Uterus (tissue), 4 donors: ENCODE results near the gene PCID2. TPM values are rescaled to one million over a fixed set of nuclear protein-coding genes. Genes with fewer than 3 reads are reported as not detected.

Source experiments
- DNase-seq, 2 donors: peaks; one replicate each; pipeline ENCODE4 v3.0.0-alpha.2; 2019 to 2020
- H3K27ac ChIP-seq, 2 donors: fragments of 200-600 bp; sonication (generic); 1 replicate in 1 of 2; 2 replicates in 1 of 2; pipeline ENCODE4 v1.5.1; 2016 to 2018
- H3K27me3 ChIP-seq, 2 donors: fragments of 200-600 bp; sonication (generic); one replicate each; pipeline ENCODE4 v1.5.1; 2018 to 2019; ENCODE audit warnings: control low read depth in 1 of 2
- H3K36me3 ChIP-seq, 2 donors: fragments of 200-600 bp; sonication (generic); one replicate each; pipeline ENCODE4 v1.5.1; 2019; ENCODE audit warnings: control low read depth in 1 of 2
- H3K4me1 ChIP-seq, 2 donors: fragments of 200-600 bp; sonication (generic); one replicate each; pipeline ENCODE4 v1.5.1; 2018 to 2019; ENCODE audit warnings: control low read depth in 1 of 2
- H3K4me3 ChIP-seq, 2 donors: fragments of 200-600 bp; sonication (generic); 1 replicate in 1 of 2; 2 replicates in 1 of 2; pipeline ENCODE4 v1.5.1; 2018 to 2019; ENCODE audit warnings: mild to moderate bottlenecking in 1 of 2
- H3K9me3 ChIP-seq, 2 donors: fragments of 200-600 bp; sonication (generic); one replicate each; pipeline ENCODE4 v1.5.1; 2019; ENCODE audit warnings: control low read depth in 1 of 2
- POLR2A ChIP-seq, 2 donors: fragments of 450-650 bp; IDR thresholded peaks; one replicate each; pipeline ENCODE4 v1.6.1; 2016; ENCODE audit warnings: antibody characterized with exemption in 2 of 2, mild to moderate bottlenecking in 1 of 2, moderate library complexity in 1 of 2
- intact Hi-C: fragments of 100-400 bp; cut with DNase I; formaldehyde crosslinking; loops from one replicate; pipeline ENCODE4 v1.15.1; 2023; ENCODE audit warnings: low total_unique reads
- total RNA-seq, 4 donors: library from RNA; depleted of rRNA in 3 of 4; stranded (reverse); fragments of >200 nt in 3 of 4; gene quantifications; one replicate each; pipeline versions ENCODE4 v1.1.0 to v1.2.4, GENCODE V29; 2014 to 2023
- TF ChIP-seq, protein P1 (sequence below), 4 experiments: fragments of 200-600 bp in 2 of 4; fragments of 450-650 bp in 2 of 4; sonication (generic) in 2 of 4; IDR thresholded peaks; one replicate each; pipeline ENCODE4 v1.5.1; 2016 to 2019; ENCODE audit warnings: antibody characterized with exemption in 4 of 4, mild to moderate bottlenecking in 2 of 4, moderate library complexity in 1 of 4
- donor health status: DM: yes; HTN: yes; CAD: no.

Gene PCID2
- total RNA-seq, 4 donors from 2014 or later = 35.9 to 75.6 (median 70.7) TPM

DNA sequence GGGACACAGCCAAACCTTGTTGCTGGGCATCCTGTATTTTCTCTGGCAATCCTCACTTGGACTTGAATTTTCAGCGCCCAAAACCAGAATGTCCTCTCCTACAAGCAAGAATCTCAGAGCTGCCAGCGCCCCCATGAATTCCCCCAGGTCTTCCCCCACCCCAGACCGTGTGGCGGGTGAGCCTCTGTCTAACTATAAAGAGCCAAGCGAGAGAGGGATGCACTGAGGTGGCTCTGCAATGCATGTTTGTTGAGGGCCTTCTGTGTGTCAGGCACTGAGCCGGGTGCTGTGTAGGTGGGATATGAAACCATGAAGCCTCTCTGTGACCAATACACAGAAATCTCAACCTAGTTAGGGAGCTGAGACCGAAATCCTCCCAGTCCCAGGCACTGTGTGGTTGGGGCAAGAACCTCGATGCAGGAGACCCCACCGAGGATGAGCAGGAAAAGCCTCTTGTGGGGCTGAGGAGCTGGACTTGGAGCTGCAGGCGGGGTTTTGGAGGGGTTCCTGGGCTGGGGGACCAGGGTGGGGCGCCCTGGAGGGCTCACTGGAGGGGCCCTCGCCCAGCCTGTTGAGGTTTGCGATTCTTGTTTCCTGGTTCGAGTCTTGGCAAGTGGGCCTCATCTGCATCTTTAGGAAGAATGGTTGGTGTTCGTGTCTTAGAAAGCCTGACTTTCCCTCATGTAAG, 62.4 kb downstream of the PCID2 start:
- no peaks in the 10 kb centered on the region for H3K36me3 ChIP-seq
- H3K27ac ChIP-seq = no peak overlapping the region
- H3K9me3 ChIP-seq = no peaks in the 10 kb centered on the region
- intact Hi-C loops = no loop called here
- no peaks in the 10 kb centered on the region for H3K4me1 ChIP-seq
- H3K27me3 ChIP-seq = no peaks in the 10 kb centered on the region
- H3K4me3 ChIP-seq = no peak overlapping the region
- DNase-seq = no peak
- TF ChIP-seq, protein P1, sequence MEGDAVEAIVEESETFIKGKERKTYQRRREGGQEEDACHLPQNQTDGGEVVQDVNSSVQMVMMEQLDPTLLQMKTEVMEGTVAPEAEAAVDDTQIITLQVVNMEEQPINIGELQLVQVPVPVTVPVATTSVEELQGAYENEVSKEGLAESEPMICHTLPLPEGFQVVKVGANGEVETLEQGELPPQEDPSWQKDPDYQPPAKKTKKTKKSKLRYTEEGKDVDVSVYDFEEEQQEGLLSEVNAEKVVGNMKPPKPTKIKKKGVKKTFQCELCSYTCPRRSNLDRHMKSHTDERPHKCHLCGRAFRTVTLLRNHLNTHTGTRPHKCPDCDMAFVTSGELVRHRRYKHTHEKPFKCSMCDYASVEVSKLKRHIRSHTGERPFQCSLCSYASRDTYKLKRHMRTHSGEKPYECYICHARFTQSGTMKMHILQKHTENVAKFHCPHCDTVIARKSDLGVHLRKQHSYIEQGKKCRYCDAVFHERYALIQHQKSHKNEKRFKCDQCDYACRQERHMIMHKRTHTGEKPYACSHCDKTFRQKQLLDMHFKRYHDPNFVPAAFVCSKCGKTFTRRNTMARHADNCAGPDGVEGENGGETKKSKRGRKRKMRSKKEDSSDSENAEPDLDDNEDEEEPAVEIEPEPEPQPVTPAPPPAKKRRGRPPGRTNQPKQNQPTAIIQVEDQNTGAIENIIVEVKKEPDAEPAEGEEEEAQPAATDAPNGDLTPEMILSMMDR (IDR thresholded peaks at IDR 0.05) = no peak

DNA sequence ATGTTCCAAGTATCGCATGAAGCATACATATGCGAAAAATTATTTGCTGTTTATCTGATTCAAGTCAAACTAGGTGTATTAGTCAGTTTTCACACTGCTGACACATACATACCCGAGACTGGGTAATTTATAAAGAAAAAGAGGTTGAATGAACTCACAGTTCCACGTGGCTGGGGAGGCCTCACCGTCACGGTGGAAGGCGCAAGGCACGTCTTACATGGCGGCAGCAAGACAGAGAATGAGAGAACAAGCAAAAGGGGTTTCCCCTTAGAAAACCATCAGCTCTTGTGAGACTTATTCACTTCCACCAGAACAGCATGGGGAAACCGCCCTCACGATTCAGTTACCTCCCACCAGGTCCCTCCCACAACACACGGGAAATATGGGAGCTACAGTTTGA, 63.0 kb downstream of the PCID2 start:
- Histone ChIP-seq H3K4me3 (no peak overlapping the region), H3K36me3 (no peaks in the 10 kb centered on the region), H3K27ac (no peak overlapping the region), H3K4me1 (no peaks in the 10 kb centered on the region), H3K9me3 (no peaks in the 10 kb centered on the region), H3K27me3 (no peaks in the 10 kb centered on the region)
- no peak for TF ChIP-seq POLR2A (IDR thresholded peaks at IDR 0.05)
- TF ChIP-seq, protein P1 (IDR thresholded peaks at IDR 0.05) = no peak
- no peak for DNase-seq
- intact Hi-C loops = no loop called here

DNA sequence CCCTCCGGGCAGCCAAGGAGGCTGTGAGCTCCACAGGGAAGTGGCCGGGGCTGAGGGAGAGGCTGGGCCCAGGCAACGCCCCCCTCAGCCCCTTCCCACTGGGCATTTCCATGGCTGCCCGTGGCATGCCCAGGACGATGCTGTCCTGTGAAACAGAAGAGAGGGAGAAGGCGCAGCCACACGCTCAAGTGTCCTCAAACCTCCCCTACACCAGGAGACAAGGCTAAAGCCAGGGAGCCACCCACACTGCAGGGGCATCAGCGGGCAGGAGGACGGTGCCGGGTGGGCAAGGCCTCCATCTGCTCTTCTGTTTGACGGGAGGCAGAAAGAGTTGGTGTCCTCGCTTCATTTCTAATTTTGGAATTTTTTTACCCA, 64.2 kb downstream of the PCID2 start:
- TF ChIP-seq, protein P1 (IDR thresholded peaks at IDR 0.05) = no peak
- TF ChIP-seq POLR2A (IDR thresholded peaks at IDR 0.05) = no peak
- H3K36me3 ChIP-seq = no peaks in the 10 kb centered on the region
- H3K27me3 ChIP-seq = no peaks in the 10 kb centered on the region
- no peak overlapping the region for H3K27ac ChIP-seq
- no peaks in the 10 kb centered on the region for H3K4me1 ChIP-seq
- no peaks in the 10 kb centered on the region for H3K9me3 ChIP-seq
- intact Hi-C loops = no loop called here
- no peak for DNase-seq
- no peak overlapping the region for H3K4me3 ChIP-seq

DNA sequence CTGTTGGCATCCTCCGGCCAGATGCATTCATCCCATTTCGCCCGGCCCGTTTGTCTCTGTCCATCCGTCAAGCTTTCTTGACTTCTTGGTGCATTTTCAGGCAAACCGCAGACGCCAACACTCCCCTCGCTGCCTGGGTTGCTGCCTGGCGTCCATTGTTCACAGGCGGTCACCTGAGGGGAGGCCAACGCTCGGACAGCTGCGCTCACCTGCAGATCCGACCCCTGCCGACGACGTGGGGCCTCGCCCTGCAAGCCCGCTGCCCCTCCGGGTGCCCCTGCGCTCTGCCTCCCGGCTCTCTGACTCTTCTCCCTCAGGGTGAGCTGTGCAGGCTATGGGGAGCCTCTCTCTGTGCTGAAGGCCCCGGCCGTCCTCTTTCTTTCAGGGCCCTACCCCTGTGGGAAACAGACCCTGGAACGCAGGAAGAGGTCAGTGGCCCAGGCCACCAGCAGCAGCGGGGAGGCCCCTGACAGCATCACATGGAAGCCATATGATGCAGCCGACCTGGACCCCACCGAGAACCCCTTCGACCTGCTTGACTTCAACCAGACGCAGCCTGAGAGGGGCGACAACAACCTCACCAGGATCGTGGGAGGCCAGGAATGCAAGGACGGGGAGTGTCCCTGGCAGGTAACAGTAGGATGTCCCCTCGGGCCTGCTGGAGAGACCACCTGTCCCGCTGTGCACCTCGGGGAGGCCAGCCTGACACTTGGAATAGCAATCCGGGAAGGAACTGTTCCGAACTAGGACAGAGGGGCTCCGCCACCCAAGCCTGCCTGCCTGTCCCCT, 64.8 kb downstream of the PCID2 start:
- no peak for TF ChIP-seq POLR2A (IDR thresholded peaks at IDR 0.05)
- TF ChIP-seq, protein P1 (IDR thresholded peaks at IDR 0.05) = no peak
- H3K27me3 ChIP-seq = no peaks in the 10 kb centered on the region
- H3K9me3 ChIP-seq = no peaks in the 10 kb centered on the region
- no peak overlapping the region for H3K27ac ChIP-seq
- DNase-seq = no peak
- no peaks in the 10 kb centered on the region for H3K36me3 ChIP-seq
- no peak overlapping the region for H3K4me3 ChIP-seq
- H3K4me1 ChIP-seq = no peaks in the 10 kb centered on the region
- intact Hi-C loops = no loop called here

DNA sequence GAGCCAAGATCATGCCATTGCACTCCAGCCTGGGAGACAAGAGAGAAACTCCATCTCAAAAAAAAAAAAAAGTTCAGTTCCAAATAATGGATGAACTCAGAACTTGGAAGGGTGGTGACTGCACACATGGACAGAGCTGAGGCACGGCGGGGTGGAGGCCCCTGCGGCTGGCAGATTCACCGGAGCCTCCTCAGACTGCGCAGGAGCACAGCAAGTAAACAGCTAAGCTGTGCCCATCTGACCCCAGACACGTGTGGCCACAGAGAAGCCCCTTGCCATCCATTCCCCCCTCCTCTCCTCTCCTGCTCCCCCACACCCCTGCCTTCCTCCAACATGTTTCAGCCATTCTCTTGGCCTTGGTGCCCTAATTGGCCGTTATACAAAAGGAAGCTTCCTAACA, 65.6 kb downstream of the PCID2 start:
- Histone ChIP-seq H3K36me3 (no peaks in the 10 kb centered on the region), H3K4me1 (no peaks in the 10 kb centered on the region), H3K27me3 (no peaks in the 10 kb centered on the region), H3K4me3 (no peak overlapping the region), H3K27ac (no peak overlapping the region), H3K9me3 (no peaks in the 10 kb centered on the region)
- DNase-seq = no peak
- intact Hi-C loops = no loop called here
- no peak for TF ChIP-seq POLR2A (IDR thresholded peaks at IDR 0.05)
- TF ChIP-seq, protein P1 (IDR thresholded peaks at IDR 0.05) = no peak
